ENCODE measurements around the gene REC8. TPM values are rescaled to one million over a fixed set of nuclear protein-coding genes. Genes with fewer than 3 reads are reported as not detected.
A peak's percentile ranks its signal among the peaks of the same experiment; 100 is the strongest.

Gene REC8
- total and polyA plus RNA-seq, 2 of the 4 experiments (the other 2 are of a cell fraction): 0.36 to 3.5 TPM

DNA sequence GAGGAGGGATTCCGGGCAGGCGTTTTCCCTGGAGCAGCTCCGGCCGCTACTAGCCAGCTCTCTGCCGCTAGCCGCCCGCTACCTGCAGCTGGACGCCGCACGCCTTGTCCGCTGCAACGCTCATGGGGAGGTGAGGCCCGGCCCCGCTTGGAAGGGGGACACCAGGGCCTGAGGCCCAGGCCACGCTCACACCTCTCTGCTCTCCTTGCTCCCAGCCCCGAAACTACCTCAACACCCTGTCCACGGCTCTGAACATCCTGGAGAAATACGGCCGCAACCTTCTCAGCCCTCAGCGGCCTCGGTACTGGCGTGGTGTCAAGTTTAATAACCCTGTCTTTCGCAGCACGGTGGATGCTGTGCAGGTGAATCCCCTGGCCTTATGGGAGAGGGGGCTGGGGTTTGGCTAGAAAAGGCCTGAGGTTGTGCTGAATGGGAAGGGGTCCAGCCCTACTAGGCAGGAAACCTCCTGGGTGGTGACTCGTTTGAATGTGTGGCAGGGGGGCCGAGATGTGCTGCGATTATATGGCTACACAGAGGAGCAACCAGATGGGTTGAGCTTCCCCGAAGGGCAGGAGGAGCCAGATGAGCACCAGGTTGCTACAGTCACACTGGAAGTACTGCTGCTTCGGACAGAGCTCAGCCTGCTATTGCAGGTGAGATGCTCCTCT is 24.0 kb upstream of the REC8 start:
- Histone ChIP-seq H4K91ac (ENCODE audit: insufficient read depth, low read depth, low read length) (no peak overlapping the region), H3K27me3 (ENCODE audit: control insufficient read depth, insufficient read depth, low read length) (no peaks in the 10 kb centered on the region), H2BK5ac (ENCODE audit: low read depth, low read length, poor library complexity, severe bottlenecking) (peak overlapping the region; percentile 37), H3K9ac (ENCODE audit: low read depth, low read length) (peak overlapping the region; percentile 96), H4K20me1 (ENCODE audit: insufficient read depth, low read length) (peaks cover 10% of the 10 kb centered on the region), H2BK15ac (ENCODE audit: low read depth, low read length) (no peak overlapping the region), H3K18ac (ENCODE audit: low read depth, low read length) (no peak overlapping the region), H3K27ac (ENCODE audit: insufficient read depth, low read length) (peak overlapping the region; percentile 66), H3K9me1 (ENCODE audit: insufficient read depth, low read length) (peaks cover 15% of the 10 kb centered on the region), H2AFZ (replicated peaks; ENCODE audit: low read length, poor library complexity) (peak overlapping the region; percentile 91), H3K4ac (ENCODE audit: low read depth, low read length) (peak overlapping the region; percentile 53), H3K79me1 (ENCODE audit: low read depth in 1 of 2, low read length in 2 of 2) (peaks cover 35 to 72% of the 10 kb centered on the region in 2 experiments), H3K56ac (ENCODE audit: extremely low read depth, insufficient read depth, low read length) (no peak overlapping the region; the same call in 1 of the 2 replicates), H4K5ac (ENCODE audit: low read depth, low read length) (no peak overlapping the region), H3K4me3 (ENCODE audit: insufficient read depth, low read depth, low read length) (peak overlapping the region; percentile 73), H2AK9ac (replicated peaks; ENCODE audit: low read depth, low read length, poor library complexity) (peak overlapping the region; percentile 88), H2AK5ac (ENCODE audit: low read depth, low read length) (peak overlapping the region; percentile 82), H4K8ac (ENCODE audit: low read depth in 2 of 2, low read length in 2 of 2) (peak overlapping the region; percentile 50 to 76; a peak in 2 of 4 replicates), H3K36me3 (ENCODE audit: control insufficient read depth, insufficient read depth, low read length) (peaks cover 33% of the 10 kb centered on the region), H3K4me2 (ENCODE audit: low read depth, low read length) (peak overlapping the region; percentile 92), H2BK120ac (ENCODE audit: low read depth, low read length) (no peak overlapping the region), H3K9me3 (ENCODE audit: control insufficient read depth, insufficient read depth, low read length) (no peaks in the 10 kb centered on the region), H2BK20ac (ENCODE audit: low read depth, low read length) (no peak overlapping the region), H3K4me1 (ENCODE audit: control insufficient read depth, insufficient read depth, low read length) (peaks cover 9% of the 10 kb centered on the region), H3K14ac (replicated peaks; ENCODE audit: low read depth, low read length) (peak overlapping the region; percentile 39; the same call in 1 of the 2 replicates), H3K23ac (ENCODE audit: low read depth, low read length) (peak overlapping the region; percentile 52)
- 3% methylated on average over 7 of the region's 29 CpGs; no CpG with 5 or more reads in 1 of the 2 experiments for WGBS, 2 experiments (ENCODE audit: extremely low coverage in 2 of 2, insufficient read length in 1 of 2)
- BruUV-seq (replicated peaks): no TSS peak
- CTCF ChIA-PET: interaction anchor here (4.3 kb wide), 1 partner anchor 13 kb away, joined by 14 read pairs; the partner anchor contains the start of gene IRF9
- POLR2A ChIA-PET (ENCODE audit: unreplicated experiment): no interaction called here
- TF ChIP-seq CEBPB (IDR thresholded peaks at IDR 0.05; ENCODE audit: low read depth, low read length) (no peak), CHD1 (IDR thresholded peaks at IDR 0.05; ENCODE audit: low read depth, low read length) (no peak), SMC3 (IDR thresholded peaks at IDR 0.05; ENCODE audit: low read depth, low read length) (no peak), NFE2L2 (IDR thresholded peaks at IDR 0.05; ENCODE audit: low read depth, low read length) (no peak), MAZ (IDR thresholded peaks at IDR 0.05; ENCODE audit: borderline replicate concordance, low read depth, low read length) (no peak), RFX5 (IDR thresholded peaks at IDR 0.05; ENCODE audit: low read depth, low read length) (no peak), POLR2A (IDR thresholded peaks at IDR 0.05; ENCODE audit: low read depth, low read length) (no peak)
- TF ChIP-seq, protein P1, sequence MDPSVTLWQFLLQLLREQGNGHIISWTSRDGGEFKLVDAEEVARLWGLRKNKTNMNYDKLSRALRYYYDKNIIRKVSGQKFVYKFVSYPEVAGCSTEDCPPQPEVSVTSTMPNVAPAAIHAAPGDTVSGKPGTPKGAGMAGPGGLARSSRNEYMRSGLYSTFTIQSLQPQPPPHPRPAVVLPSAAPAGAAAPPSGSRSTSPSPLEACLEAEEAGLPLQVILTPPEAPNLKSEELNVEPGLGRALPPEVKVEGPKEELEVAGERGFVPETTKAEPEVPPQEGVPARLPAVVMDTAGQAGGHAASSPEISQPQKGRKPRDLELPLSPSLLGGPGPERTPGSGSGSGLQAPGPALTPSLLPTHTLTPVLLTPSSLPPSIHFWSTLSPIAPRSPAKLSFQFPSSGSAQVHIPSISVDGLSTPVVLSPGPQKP (IDR thresholded peaks at IDR 0.05; ENCODE audit: borderline replicate concordance, low read depth, low read length): no peak
- in situ Hi-C loops (cut with MboI; ENCODE audit: low sequenced_read_pairs) (loop anchor here (25.0 kb wide), 2 partner anchors 836 to 1061 kb away; partner anchors contain the start of genes ACIN1, BCL2L2, C14orf119 and PABPN1), intact Hi-C loops (cut with micrococcal nuclease) (loop anchor here (2.0 kb wide), 1 partner anchor 149 kb away; no protein-coding TSS in a partner anchor), dilution Hi-C loops (cut with HindIII; ENCODE audit: low sequenced_read_pairs, unreplicated experiment) (no loop called here)
- ATAC-seq (ENCODE audit: low read depth): no peak
- no peak for DNase-seq
